Measurements from ENCODE around the gene CD24.

GRCh38 chr6:106975738-106976064 is 1.2 kb upstream of the CD24 start:
- TF ChIP-seq POLR2A (IDR thresholded peaks at IDR 0.05) = no peak
- no peak for TF ChIP-seq CTCF (IDR thresholded peaks at IDR 0.05 in 4 of 5, conservative IDR thresholded peaks at IDR 0.05 in 1 of 5)
